SK-N-SH (cell line): Measurements from ENCODE around the gene PRKAR1A. TPM values are rescaled to one million over a fixed set of nuclear protein-coding genes. Genes with fewer than 3 reads are reported as not detected.

Source experiments
- CTCF ChIA-PET: fragments of 300-600, 350-600 bp; formaldehyde crosslinking; extraction: SDS; loops from one replicate; lab custom pipeline; 2021; lab: Yijun Ruan, JAX
- POLR2A ChIA-PET: fragments of 350-600 bp; sonication (Branson Sonifier 250); formaldehyde crosslinking; extraction: SDS; loops from one replicate; lab custom pipeline; 2020; ENCODE audit warnings: antibody characterized with exemption, inconsistent platforms; lab: Yijun Ruan, JAX
- DNase-seq: peaks from one replicate; pipeline ENCODE4 v3.0.0; 2012
- H2AFZ ChIP-seq: fragments of 200-600 bp; sonication (generic); 2 replicates; pipeline ENCODE4 v1.8.1; 2016; ENCODE audit warnings: antibody characterized with exemption, mild to moderate bottlenecking, low read depth
- H3F3A ChIP-seq: fragments of 200-600 bp; sonication (generic); replicated peaks from 2 replicates; pipeline ENCODE3; 2016; ENCODE audit warnings: antibody characterized with exemption, mild to moderate bottlenecking; ENCODE audit not compliant: insufficient read depth
- H3K27ac ChIP-seq, 2 experiments: fragments of 200-500 bp in 1 of 2; fragments of 200-600 bp in 1 of 2; sonication (Bioruptor generic) in 1 of 2; sonication (generic), shearing (Covaris generic) in 1 of 2; 2 replicates each; pipeline versions ENCODE4 v1.5.1 to v1.6.1; 2014 to 2016; ENCODE audit warnings: low read depth in 2 of 2, inconsistent platforms in 1 of 2, low read length in 1 of 2, mild to moderate bottlenecking in 1 of 2, mixed read lengths in 1 of 2
- H3K27me3 ChIP-seq: fragments of 200-600 bp; sonication (generic), shearing (Covaris generic); 2 replicates; pipeline ENCODE4 v1.6.1; 2016; ENCODE audit warnings: mixed run types; ENCODE audit not compliant: insufficient read depth
- H3K36me3 ChIP-seq, 2 experiments: fragments of 200-500 bp in 1 of 2; fragments of 200-600 bp in 1 of 2; sonication (Bioruptor generic) in 1 of 2; sonication (generic) in 1 of 2; replicated peaks in 1 of 2; 2 replicates each; pipeline versions ENCODE3 to v1.5.1; 2014 to 2016; ENCODE audit warnings: low read length in 1 of 2, mild to moderate bottlenecking in 1 of 2; ENCODE audit not compliant: insufficient read depth in 2 of 2, control insufficient read depth in 1 of 2
- H3K4me1 ChIP-seq, 2 experiments: fragments of 200-500 bp in 1 of 2; fragments of 200-600 bp in 1 of 2; sonication (Bioruptor generic) in 1 of 2; sonication (generic), shearing (Covaris generic) in 1 of 2; 2 replicates each; pipeline versions ENCODE4 v1.5.1 to v1.6.1; 2014 to 2016; ENCODE audit warnings: low read depth in 1 of 2, low read length in 1 of 2, mixed run types in 1 of 2; ENCODE audit not compliant: insufficient read depth in 2 of 2, control insufficient read depth in 1 of 2
- H3K4me2 ChIP-seq: fragments of 200-600 bp; sonication (generic), shearing (Covaris generic); 2 replicates; pipeline ENCODE4 v1.6.1; 2017; ENCODE audit warnings: mixed run types
- H3K4me3 ChIP-seq, 2 experiments: fragments of 200-500 bp in 1 of 2; fragments of 200-600 bp in 1 of 2; sonication (Bioruptor generic) in 1 of 2; sonication (generic), shearing (Covaris generic) in 1 of 2; 2 replicates each; pipeline versions ENCODE4 v1.5.1 to v1.8.1; 2014 to 2016; ENCODE audit warnings: low read depth in 2 of 2, inconsistent platforms in 1 of 2, low read length in 1 of 2, mild to moderate bottlenecking in 1 of 2, mixed read lengths in 1 of 2, moderate library complexity in 1 of 2
- H3K79me2 ChIP-seq: fragments of 200-600 bp; sonication (generic); 2 replicates; pipeline ENCODE4 v1.8.1; 2017; ENCODE audit warnings: mild to moderate bottlenecking; ENCODE audit not compliant: insufficient read depth
- H3K9ac ChIP-seq: fragments of 200-600 bp; sonication (generic); 2 replicates; pipeline ENCODE4 v1.6.1; 2017; ENCODE audit warnings: mixed run types
- H3K9me2 ChIP-seq: fragments of 200-600 bp; sonication (generic); 2 replicates; pipeline ENCODE4 v1.6.1; 2017; ENCODE audit warnings: mixed run types
- H3K9me3 ChIP-seq: fragments of 200-600 bp; sonication (generic); 2 replicates; pipeline ENCODE4 v1.6.1; 2017; ENCODE audit warnings: mixed run types, mild to moderate bottlenecking, moderate library complexity
- H4K20me1 ChIP-seq: fragments of 200-600 bp; sonication (generic); 2 replicates; pipeline ENCODE4 v1.6.1; 2017; ENCODE audit warnings: mild to moderate bottlenecking, mixed run types; ENCODE audit not compliant: insufficient read depth
- CHD2 ChIP-seq: fragments of 150-350 bp; IDR thresholded peaks from 2 replicates; pipeline ENCODE4 v1.6.1; 2018; ENCODE audit warnings: low read length; ENCODE audit not compliant: partially characterized antibody
- ELF1 ChIP-seq: IDR thresholded peaks from 2 replicates; pipeline ENCODE4 v1.4.0; 2012
- EZH2phosphoT487 ChIP-seq: fragments of 200-600 bp; sonication (generic); IDR thresholded peaks from 2 replicates; pipeline ENCODE4 v1.6.1; 2017; ENCODE audit warnings: low read depth, mixed run types, mild to moderate bottlenecking, antibody characterized with exemption, moderate library complexity, borderline replicate concordance
- FOXJ3 ChIP-seq: sonication (generic); formaldehyde crosslinking; IDR thresholded peaks from 2 replicates; pipeline ENCODE4 v1.5.1; 2020; ENCODE audit warnings: mild to moderate bottlenecking, missing genetic modification reagents
- JUND ChIP-seq: IDR thresholded peaks from 2 replicates; pipeline ENCODE4 v1.4.0; 2012
- NFIC ChIP-seq: IDR thresholded peaks from 2 replicates; pipeline ENCODE4 v1.4.0; 2012; ENCODE audit warnings: borderline replicate concordance
- POLR2AphosphoS5 ChIP-seq: IDR thresholded peaks from 2 replicates; pipeline ENCODE4 v1.6.1; 2012; ENCODE audit warnings: low read depth, low read length
- RAD21 ChIP-seq: IDR thresholded peaks from 2 replicates; pipeline ENCODE4 v1.6.1; 2012; ENCODE audit warnings: mild to moderate bottlenecking, low read length
- RCOR1 ChIP-seq: fragments of 150-350 bp; IDR thresholded peaks from 2 replicates; pipeline ENCODE4 v1.6.1; 2017; ENCODE audit warnings: antibody characterized with exemption, low read length
- RXRA ChIP-seq: IDR thresholded peaks from 2 replicates; pipeline ENCODE4 v1.4.0; 2012; ENCODE audit warnings: low read depth, mild to moderate bottlenecking, borderline replicate concordance
- SMC3 ChIP-seq: IDR thresholded peaks from 2 replicates; pipeline ENCODE4 v1.6.1; 2012; ENCODE audit warnings: low read depth, low read length, improper control_type of control experiment
- TAF1 ChIP-seq: IDR thresholded peaks from 2 replicates; pipeline ENCODE4 v1.6.1; 2012; ENCODE audit warnings: low read depth, mild to moderate bottlenecking, low read length, moderate library complexity, borderline replicate concordance
- TCF12 ChIP-seq: IDR thresholded peaks from 2 replicates; pipeline ENCODE4 v1.4.0; 2012
- YY1 ChIP-seq: IDR thresholded peaks from 2 replicates; pipeline ENCODE4 v1.4.0; 2012; ENCODE audit warnings: low read depth, mild to moderate bottlenecking
- WGBS: methylation state at CpG from one replicate; pipeline ENCODE4 v1.1.6; 2017; ENCODE audit warnings: low lambda C conversion rate; 5-methylcytosine and 5-hydroxymethylcytosine counted together
- polyA plus RNA-seq, 3 experiments: library from polyadenylated mRNA; depleted of rRNA; stranded (reverse); fragments of >200 nt; gene quantifications; 2 replicates each; pipeline ENCODE4 v1.2.3, GENCODE V29; 2012
- TF ChIP-seq, protein P1 (sequence below): IDR thresholded peaks from 2 replicates; pipeline ENCODE4 v1.4.0; 2012; ENCODE audit warnings: low read depth
- TF ChIP-seq, protein P2 (sequence below): fragments of 150-350 bp; IDR thresholded peaks from 2 replicates; pipeline ENCODE4 v1.6.1; 2016; ENCODE audit warnings: mild to moderate bottlenecking, low read depth, low read length
- TF ChIP-seq, protein P3 (sequence below): fragments of 150-350 bp; IDR thresholded peaks from 2 replicates; pipeline ENCODE4 v1.6.1; 2017; ENCODE audit warnings: antibody characterized with exemption, low read length, low read depth, borderline replicate concordance
- TF ChIP-seq, protein P4 (sequence below): IDR thresholded peaks from 2 replicates; pipeline ENCODE4; 2012
- TF ChIP-seq, protein P5 (sequence below): IDR thresholded peaks from 2 replicates; pipeline ENCODE4 v1.4.0; 2012; ENCODE audit warnings: low read depth, borderline replicate concordance

Gene PRKAR1A
- polyA plus RNA-seq, 1 of the 3 experiments (the other 2 are of a cell fraction), result 195 TPM

DNA sequence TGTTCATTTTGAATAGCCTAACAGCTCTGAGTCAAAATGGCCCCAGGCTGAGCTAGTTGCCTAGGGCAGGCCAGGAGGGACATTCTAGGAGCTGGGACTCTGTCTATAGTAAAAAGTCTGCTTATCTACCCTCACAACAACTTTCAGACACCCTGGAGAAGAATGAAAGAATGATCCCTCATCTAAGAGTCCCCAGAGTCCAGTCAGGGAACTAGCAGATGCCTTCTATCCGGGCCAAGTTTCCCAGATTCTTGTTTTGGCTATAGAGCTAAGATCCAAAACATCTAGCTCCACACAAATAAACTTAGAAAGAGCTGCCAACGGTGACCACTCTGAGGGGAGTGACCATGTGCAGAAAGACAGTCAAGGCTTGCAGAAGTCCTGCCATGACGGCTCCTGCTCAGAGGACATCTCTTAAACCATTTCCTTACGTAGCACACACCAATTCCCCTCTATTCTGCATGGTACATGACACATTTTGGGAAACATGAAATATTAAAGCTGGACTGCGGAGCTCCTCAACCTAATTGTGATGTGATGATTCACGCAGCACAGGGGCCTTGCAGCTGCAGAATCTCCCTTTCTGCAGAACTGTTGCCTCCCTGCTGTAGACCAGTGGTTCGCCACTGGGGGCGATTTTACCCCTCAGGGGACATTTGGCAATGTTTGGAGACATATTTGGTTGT lies 64.7 kb downstream of the PRKAR1A start:
- Histone ChIP-seq H3F3A (no peaks in the 10 kb centered on the region), H2AFZ (no peak overlapping the region), H3K36me3 (no peaks in the 10 kb centered on the region), H3K9me2 (no peaks in the 10 kb centered on the region), H3K27me3 (no peaks in the 10 kb centered on the region), H3K27ac (no peak overlapping the region), H3K9ac (no peak overlapping the region), H3K79me2 (no peaks in the 10 kb centered on the region), H4K20me1 (no peaks in the 10 kb centered on the region), H3K4me1 (no peaks in the 10 kb centered on the region), H3K4me2 (no peak overlapping the region), H3K9me3 (no peaks in the 10 kb centered on the region), H3K4me3 (no peak overlapping the region)
- no peak for DNase-seq
- no peak for TF ChIP-seq ELF1
- TF ChIP-seq YY1, result no peak
- TF ChIP-seq, protein P1, sequence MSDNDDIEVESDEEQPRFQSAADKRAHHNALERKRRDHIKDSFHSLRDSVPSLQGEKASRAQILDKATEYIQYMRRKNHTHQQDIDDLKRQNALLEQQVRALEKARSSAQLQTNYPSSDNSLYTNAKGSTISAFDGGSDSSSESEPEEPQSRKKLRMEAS, result no peak
- TF ChIP-seq TAF1, result no peak
- TF ChIP-seq, protein P2, sequence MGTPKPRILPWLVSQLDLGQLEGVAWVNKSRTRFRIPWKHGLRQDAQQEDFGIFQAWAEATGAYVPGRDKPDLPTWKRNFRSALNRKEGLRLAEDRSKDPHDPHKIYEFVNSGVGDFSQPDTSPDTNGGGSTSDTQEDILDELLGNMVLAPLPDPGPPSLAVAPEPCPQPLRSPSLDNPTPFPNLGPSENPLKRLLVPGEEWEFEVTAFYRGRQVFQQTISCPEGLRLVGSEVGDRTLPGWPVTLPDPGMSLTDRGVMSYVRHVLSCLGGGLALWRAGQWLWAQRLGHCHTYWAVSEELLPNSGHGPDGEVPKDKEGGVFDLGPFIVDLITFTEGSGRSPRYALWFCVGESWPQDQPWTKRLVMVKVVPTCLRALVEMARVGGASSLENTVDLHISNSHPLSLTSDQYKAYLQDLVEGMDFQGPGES, result no peak
- TF ChIP-seq RAD21, result no peak
- 19% methylated on average over 8 of the region's 8 CpGs for WGBS
- CTCF ChIA-PET, result interaction anchor here (0.7 to 2.1 kb wide), 5 partner anchors 8 to 1940 kb away, joined by 3 to 6 read pairs (median 3); no protein-coding TSS in a partner anchor
- POLR2A ChIA-PET, result no interaction called here

DNA sequence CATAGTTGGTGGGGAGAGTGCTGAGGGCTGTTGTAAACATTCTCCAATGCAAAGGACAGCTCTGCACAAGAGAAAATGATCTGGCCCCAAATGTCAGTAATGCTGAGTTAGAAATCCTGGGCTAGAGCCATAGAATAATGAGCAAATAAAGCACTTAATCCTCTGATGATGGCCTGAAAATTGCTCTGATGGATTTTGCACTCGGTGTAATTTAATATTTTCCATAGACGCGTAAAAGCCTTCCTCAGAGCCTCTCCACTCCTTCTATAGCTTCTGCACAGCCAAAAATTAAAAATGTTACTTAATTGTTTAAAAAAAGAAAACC lies 65.2 kb downstream of the PRKAR1A start:
- WGBS, result 71% methylated on average over 3 of the region's 3 CpGs

More for the DNA sequence above, 65.2 kb downstream of the PRKAR1A start:
- no peaks in the 10 kb centered on the region for H3K9me3 ChIP-seq
- no peaks in the 10 kb centered on the region for H3K4me1 ChIP-seq
- H3F3A ChIP-seq, result no peaks in the 10 kb centered on the region
- ChIA-PET CTCF (interaction anchor here (0.7 to 2.1 kb wide), 3 partner anchors 19 to 1939 kb away, joined by 3 to 6 read pairs (median 3); no protein-coding TSS in a partner anchor), POLR2A (no interaction called here)
- no peak overlapping the region for H3K4me3 ChIP-seq
- TF ChIP-seq TCF12 (no peak), YY1 (no peak), FOXJ3 (no peak), EZH2phosphoT487 (no peak), JUND (no peak), SMC3 (no peak), RXRA (no peak), NFIC (no peak), POLR2AphosphoS5 (no peak), CHD2 (no peak), RCOR1 (no peak)
- TF ChIP-seq, protein P3, sequence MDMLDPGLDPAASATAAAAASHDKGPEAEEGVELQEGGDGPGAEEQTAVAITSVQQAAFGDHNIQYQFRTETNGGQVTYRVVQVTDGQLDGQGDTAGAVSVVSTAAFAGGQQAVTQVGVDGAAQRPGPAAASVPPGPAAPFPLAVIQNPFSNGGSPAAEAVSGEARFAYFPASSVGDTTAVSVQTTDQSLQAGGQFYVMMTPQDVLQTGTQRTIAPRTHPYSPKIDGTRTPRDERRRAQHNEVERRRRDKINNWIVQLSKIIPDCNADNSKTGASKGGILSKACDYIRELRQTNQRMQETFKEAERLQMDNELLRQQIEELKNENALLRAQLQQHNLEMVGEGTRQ, result no peak
- TF ChIP-seq, protein P4, sequence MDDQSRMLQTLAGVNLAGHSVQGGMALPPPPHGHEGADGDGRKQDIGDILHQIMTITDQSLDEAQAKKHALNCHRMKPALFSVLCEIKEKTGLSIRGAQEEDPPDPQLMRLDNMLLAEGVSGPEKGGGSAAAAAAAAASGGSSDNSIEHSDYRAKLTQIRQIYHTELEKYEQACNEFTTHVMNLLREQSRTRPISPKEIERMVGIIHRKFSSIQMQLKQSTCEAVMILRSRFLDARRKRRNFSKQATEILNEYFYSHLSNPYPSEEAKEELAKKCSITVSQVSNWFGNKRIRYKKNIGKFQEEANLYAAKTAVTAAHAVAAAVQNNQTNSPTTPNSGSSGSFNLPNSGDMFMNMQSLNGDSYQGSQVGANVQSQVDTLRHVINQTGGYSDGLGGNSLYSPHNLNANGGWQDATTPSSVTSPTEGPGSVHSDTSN, result no peak
- TF ChIP-seq, protein P5, sequence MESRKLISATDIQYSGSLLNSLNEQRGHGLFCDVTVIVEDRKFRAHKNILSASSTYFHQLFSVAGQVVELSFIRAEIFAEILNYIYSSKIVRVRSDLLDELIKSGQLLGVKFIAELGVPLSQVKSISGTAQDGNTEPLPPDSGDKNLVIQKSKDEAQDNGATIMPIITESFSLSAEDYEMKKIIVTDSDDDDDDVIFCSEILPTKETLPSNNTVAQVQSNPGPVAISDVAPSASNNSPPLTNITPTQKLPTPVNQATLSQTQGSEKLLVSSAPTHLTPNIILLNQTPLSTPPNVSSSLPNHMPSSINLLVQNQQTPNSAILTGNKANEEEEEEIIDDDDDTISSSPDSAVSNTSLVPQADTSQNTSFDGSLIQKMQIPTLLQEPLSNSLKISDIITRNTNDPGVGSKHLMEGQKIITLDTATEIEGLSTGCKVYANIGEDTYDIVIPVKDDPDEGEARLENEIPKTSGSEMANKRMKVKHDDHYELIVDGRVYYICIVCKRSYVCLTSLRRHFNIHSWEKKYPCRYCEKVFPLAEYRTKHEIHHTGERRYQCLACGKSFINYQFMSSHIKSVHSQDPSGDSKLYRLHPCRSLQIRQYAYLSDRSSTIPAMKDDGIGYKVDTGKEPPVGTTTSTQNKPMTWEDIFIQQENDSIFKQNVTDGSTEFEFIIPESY, result no peak
- no peaks in the 10 kb centered on the region for H3K27me3 ChIP-seq
- H3K79me2 ChIP-seq, result no peaks in the 10 kb centered on the region
- H3K9me2 ChIP-seq, result no peaks in the 10 kb centered on the region
- no peak overlapping the region for H3K9ac ChIP-seq
- H2AFZ ChIP-seq, result no peak overlapping the region
- no peak for DNase-seq
- no peak overlapping the region for H3K4me2 ChIP-seq
- no peak overlapping the region for H3K27ac ChIP-seq
- H3K36me3 ChIP-seq, result no peaks in the 10 kb centered on the region
- no peaks in the 10 kb centered on the region for H4K20me1 ChIP-seq
